Colonic mucosa (tissue), 4 donors: ENCODE results near the gene GLT6D1. TPM values are rescaled to one million over a fixed set of nuclear protein-coding genes. Genes with fewer than 3 reads are reported as not detected.

Experiments
- DNase-seq: peaks from one replicate; pipeline ENCODE4 v3.0.0-alpha.2; 2020
- H3K27ac ChIP-seq: fragments of 200-600 bp; one replicate; pipeline ENCODE4 v1.8.0; 2021
- H3K27me3 ChIP-seq: fragments of 200-600 bp; one replicate; pipeline ENCODE4 v1.8.0; 2021
- H3K36me3 ChIP-seq: fragments of 200-600 bp; one replicate; pipeline ENCODE4 v1.8.0; 2021
- H3K4me1 ChIP-seq: fragments of 200-600 bp; one replicate; pipeline ENCODE4 v1.8.0; 2021; ENCODE audit warnings: mild to moderate bottlenecking
- H3K4me3 ChIP-seq: fragments of 200-600 bp; one replicate; pipeline ENCODE4 v1.8.0; 2021
- H3K9ac ChIP-seq, 2 donors: one replicate each; pipeline ENCODE4 v1.7.0; 2013; ENCODE audit warnings: control low read depth in 2 of 2, low read depth in 2 of 2, low read length in 2 of 2
- H3K9me3 ChIP-seq: fragments of 200-600 bp; one replicate; pipeline ENCODE4 v1.8.0; 2021
- CTCF ChIP-seq: fragments of 200-600 bp; IDR thresholded peaks from one replicate; pipeline ENCODE4 v1.8.0; 2022; ENCODE audit warnings: antibody characterized with exemption, mild to moderate bottlenecking
- intact Hi-C: fragments of 100-400 bp; cut with DNase I; formaldehyde crosslinking; loops from one replicate; pipeline ENCODE4 v1.14.1; 2022
- total RNA-seq, 2 donors: library from RNA; stranded (reverse); fragmentation: NEBNext Ultra II Directional in 1 of 2; extraction: Animal tissue kit (Norgen Biotek cat#: 25700) in 1 of 2; gene quantifications; one replicate each; pipeline ENCODE4 v1.2.1, GENCODE V29; 2021
- donor health status: healthy.
- donor health status: DM: no; HTN: no; CAD: no.
- donor health status: DM: no; HTN: no; CAD: no.

Gene GLT6D1
- not detected for total RNA-seq

GRCh38 chr9:135639196-135639595 lies at the start of gene GLT6D1:
TSS of gene GLT6D1 (minus strand) at chr9:135639540. CDS start at chr9:135639187, 353 bp downstream.
- no peak for TF ChIP-seq CTCF
- Histone ChIP-seq H3K4me3 (no peak within 1 kb of the TSS), H3K4me1 (no peaks in the 10 kb centered on the region), H3K36me3 (no peaks in the 10 kb centered on the region), H3K27ac (no peak within 1 kb of the TSS), H3K27me3 (no peaks in the 10 kb centered on the region), H3K9ac (no peak within 1 kb of the TSS), H3K9me3 (no peaks in the 10 kb centered on the region)
- DNase-seq: no peak
- intact Hi-C loops: no loop called here

- intact Hi-C loops: no loop called here
- H3K9me3 ChIP-seq: no peaks in the 10 kb centered on the region
- H3K27me3 ChIP-seq: no peaks in the 10 kb centered on the region
- H3K27ac ChIP-seq: no peak overlapping the region
- H3K4me3 ChIP-seq: no peak overlapping the region
- no peak for TF ChIP-seq CTCF
- H3K9ac ChIP-seq: no peak overlapping the region
- no peak for DNase-seq
- H3K4me1 ChIP-seq: no peaks in the 10 kb centered on the region
- no peaks in the 10 kb centered on the region for H3K36me3 ChIP-seq
Observed at GRCh38 chr9:135689011-135689410, 49.7 kb upstream of the GLT6D1 start.

- Histone ChIP-seq H3K36me3 (no peaks in the 10 kb centered on the region), H3K27ac (no peak overlapping the region), H3K4me3 (no peak overlapping the region), H3K9ac (no peak overlapping the region), H3K27me3 (no peaks in the 10 kb centered on the region), H3K9me3 (no peaks in the 10 kb centered on the region), H3K4me1 (no peaks in the 10 kb centered on the region)
- no peak for TF ChIP-seq CTCF
- DNase-seq: no peak
- intact Hi-C loops: no loop called here
Observed at GRCh38 chr9:135687216-135687615, 47.9 kb upstream of the GLT6D1 start.

GRCh38 chr9:135684691-135685090 lies 45.4 kb upstream of the GLT6D1 start:
- Histone ChIP-seq H3K9ac (no peak overlapping the region), H3K9me3 (no peaks in the 10 kb centered on the region), H3K36me3 (no peaks in the 10 kb centered on the region), H3K27me3 (no peaks in the 10 kb centered on the region), H3K4me3 (no peak overlapping the region), H3K4me1 (no peaks in the 10 kb centered on the region), H3K27ac (no peak overlapping the region)
- TF ChIP-seq CTCF: no peak
- intact Hi-C loops: no loop called here
- no peak for DNase-seq

GRCh38 chr9:135683401-135684034 lies 44.2 kb upstream of the GLT6D1 start:
- H3K4me1 ChIP-seq: no peaks in the 10 kb centered on the region
- no peak for DNase-seq
- H3K9me3 ChIP-seq: no peaks in the 10 kb centered on the region
- H3K27me3 ChIP-seq: no peaks in the 10 kb centered on the region
- H3K36me3 ChIP-seq: no peaks in the 10 kb centered on the region
- no peak overlapping the region for H3K9ac ChIP-seq
- intact Hi-C loops: no loop called here
- no peak for TF ChIP-seq CTCF
- no peak overlapping the region for H3K4me3 ChIP-seq
- no peak overlapping the region for H3K27ac ChIP-seq
